HCT116 (cell line): Measurements from ENCODE around the gene HSF2BP. TPM values are rescaled to one million over a fixed set of nuclear protein-coding genes. Genes with fewer than 3 reads are reported as not detected.

ENCODE experiments used
- ATAC-seq: fragments of 200-7000 bp; cut with Tn5 transposase; 2 replicates; pipeline ENCODE4 v1.9.1; 2020; ENCODE audit warnings: mild to moderate bottlenecking, moderate library complexity
- BruUV-seq: library from RNA; stranded (reverse); fragments of 400-500 nt; replicated peaks from 2 replicates; lab custom pipeline; 2021; lab: Mats Ljungman, UMichigan
- CTCF ChIA-PET: fragments of 300-600 bp; sonication (Branson Sonifier 250); formaldehyde crosslinking; loops from one replicate; lab custom pipeline; 2021; ENCODE audit warnings: antibody characterized with exemption; lab: Charles Lee
- POLR2A ChIA-PET: fragments of 300-600, 350-600 bp; sonication (Branson Sonifier 250); formaldehyde crosslinking; loops from one replicate; lab custom pipeline; 2021; ENCODE audit warnings: antibody characterized with exemption; lab: Charles Lee
- RAD21 ChIA-PET, 2 experiments: fragments of 300-600 bp; sonication (Branson Sonifier 250); formaldehyde crosslinking; loops; one replicate each; lab custom pipeline; 2023; ENCODE audit warnings: low total read pairs in 2 of 2; ENCODE audit not compliant: uncharacterized antibody in 2 of 2, unreplicated experiment in 2 of 2, low non-redundant PET in 1 of 2; lab: Charles Lee
- DNase-seq: peaks from one replicate; pipeline ENCODE4 v3.0.0-alpha.2; 2010; ENCODE audit warnings: low read depth, low spot score
- H2AFZ ChIP-seq: fragments of 200-600 bp; shearing (Covaris generic), sonication (generic); 2 replicates; pipeline ENCODE4 v1.6.1; 2017; ENCODE audit warnings: low read depth, mixed run types, mixed read lengths, antibody characterized with exemption, low read length; ENCODE audit not compliant: poor library complexity, severe bottlenecking
- H3K27ac ChIP-seq: 2 replicates; pipeline ENCODE4 v1.5.1; 2012; ENCODE audit warnings: low read depth, low read length
- H3K27me3 ChIP-seq: fragments of 200-600 bp; sonication (generic); 2 replicates; pipeline ENCODE4 v1.6.1; 2016; ENCODE audit warnings: mixed run types, low read length, mixed read lengths; ENCODE audit not compliant: insufficient read depth
- H3K36me3 ChIP-seq, 2 experiments: fragments of 200-500 bp in 1 of 2; fragments of 200-600 bp in 1 of 2; sonication (Bioruptor generic) in 1 of 2; sonication (generic) in 1 of 2; 2 replicates each; pipeline versions ENCODE4 v1.5.1 to v1.6.1; 2014 to 2016; ENCODE audit warnings: low read length in 2 of 2, inconsistent platforms in 1 of 2, mixed read lengths in 1 of 2, mixed run types in 1 of 2; ENCODE audit not compliant: insufficient read depth in 2 of 2, control insufficient read depth in 1 of 2
- H3K4me1 ChIP-seq, 2 experiments: fragments of 200-600 bp in 1 of 2; sonication (generic) in 1 of 2; 2 replicates each; pipeline versions ENCODE4 v1.5.1 to v1.6.1; 2012 to 2017; ENCODE audit warnings: low read length in 2 of 2, inconsistent platforms in 1 of 2, mild to moderate bottlenecking in 1 of 2, mixed read lengths in 1 of 2, mixed run types in 1 of 2, moderate library complexity in 1 of 2; ENCODE audit not compliant: insufficient read depth in 2 of 2, control insufficient read depth in 1 of 2
- H3K4me2 ChIP-seq: fragments of 200-600 bp; sonication (generic); 2 replicates; pipeline ENCODE4 v1.6.1; 2017; ENCODE audit warnings: mixed run types, low read length, mixed read lengths
- H3K4me3 ChIP-seq, 2 experiments: fragments of 200-600 bp in 1 of 2; sonication (generic) in 1 of 2; replicated peaks in 1 of 2; 2 replicates each; pipeline ENCODE4 v1.5.1; 2011 to 2016; ENCODE audit warnings: low read length in 2 of 2, control low read depth in 1 of 2, low read depth in 1 of 2, mild to moderate bottlenecking in 1 of 2, mixed read lengths in 1 of 2, mixed run types in 1 of 2
- H3K79me2 ChIP-seq: fragments of 200-600 bp; sonication (generic); 2 replicates; pipeline ENCODE4 v1.6.1; 2017; ENCODE audit warnings: mild to moderate bottlenecking, mixed run types, low read length, moderate library complexity, mixed read lengths; ENCODE audit not compliant: insufficient read depth
- H3K9ac ChIP-seq: fragments of 200-600 bp; sonication (generic); 2 replicates; pipeline ENCODE4 v1.6.1; 2016; ENCODE audit warnings: low read length, mixed read lengths
- H3K9me2 ChIP-seq: fragments of 200-600 bp; sonication (generic), shearing (Covaris generic); 2 replicates; pipeline ENCODE4 v1.6.1; 2017; ENCODE audit warnings: mixed run types, mild to moderate bottlenecking, moderate library complexity; ENCODE audit not compliant: insufficient read depth
- H3K9me3 ChIP-seq, 2 experiments: fragments of 200-500 bp in 1 of 2; fragments of 200-600 bp in 1 of 2; sonication (Bioruptor generic) in 1 of 2; sonication (generic) in 1 of 2; 2 replicates each; pipeline ENCODE4 v1.6.1; 2014 to 2017; ENCODE audit warnings: low read length in 2 of 2, mixed read lengths in 2 of 2, inconsistent platforms in 1 of 2, low read depth in 1 of 2, mild to moderate bottlenecking in 1 of 2, mixed run types in 1 of 2, moderate library complexity in 1 of 2; ENCODE audit not compliant: control insufficient read depth in 1 of 2, insufficient read depth in 1 of 2
- H4K20me1 ChIP-seq: fragments of 200-600 bp; sonication (generic), shearing (Covaris generic); 2 replicates; pipeline ENCODE4 v1.6.1; 2017; ENCODE audit warnings: mixed run types, mild to moderate bottlenecking, moderate library complexity; ENCODE audit not compliant: insufficient read depth
- JUND ChIP-seq: IDR thresholded peaks from 2 replicates; pipeline ENCODE4 v1.6.1; 2012
- POLR2A ChIP-seq: IDR thresholded peaks from 2 replicates; pipeline ENCODE4 v1.7.0; 2011; ENCODE audit warnings: borderline replicate concordance; ENCODE audit not compliant: insufficient read depth, insufficient read length; ENCODE audit errors: extremely low read depth
- POLR2AphosphoS5 ChIP-seq: IDR thresholded peaks from 2 replicates; pipeline ENCODE4 v1.6.1; 2011; ENCODE audit warnings: mild to moderate bottlenecking, low read depth, low read length, moderate library complexity
- RAD21 ChIP-seq: IDR thresholded peaks from 2 replicates; pipeline ENCODE4 v1.6.1; 2012; ENCODE audit warnings: low read depth, mild to moderate bottlenecking
- ZFX ChIP-seq: fragments of 450-650 bp; IDR thresholded peaks from 2 replicates; pipeline ENCODE4 v1.6.1; 2017
- intact Hi-C: fragments of 100-400 bp; cut with micrococcal nuclease; formaldehyde crosslinking; loops from 2 replicates; pipeline ENCODE4 v1.10.0; 2022
- total RNA-seq: library from RNA; stranded (reverse); gene quantifications from one replicate; pipeline ENCODE4 v1.2.1, GENCODE V29; 2021; ENCODE audit not compliant: unreplicated experiment
- TF ChIP-seq, protein P1 (sequence below): IDR thresholded peaks from 2 replicates; pipeline ENCODE4 v1.6.1; 2012; ENCODE audit warnings: low read depth
- TF ChIP-seq, protein P2 (sequence below), 3 experiments: fragments of 200-600 bp in 1 of 3; sonication (generic) in 1 of 3; IDR thresholded peaks in 2 of 3; conservative IDR thresholded peaks in 1 of 3; 2 replicates each; pipeline ENCODE4 v1.5.1; 2012 to 2017; ENCODE audit warnings: low read depth in 2 of 3, low read length in 2 of 3, antibody characterized with exemption in 1 of 3, borderline replicate concordance in 1 of 3, control low read depth in 1 of 3, mild to moderate bottlenecking in 1 of 3, mixed read lengths in 1 of 3, mixed run types in 1 of 3, moderate library complexity in 1 of 3; ENCODE audit not compliant: insufficient read depth in 1 of 3

Gene HSF2BP
- total RNA-seq, 1 experiment from 2014 or later, result 0.59 TPM

DNA sequence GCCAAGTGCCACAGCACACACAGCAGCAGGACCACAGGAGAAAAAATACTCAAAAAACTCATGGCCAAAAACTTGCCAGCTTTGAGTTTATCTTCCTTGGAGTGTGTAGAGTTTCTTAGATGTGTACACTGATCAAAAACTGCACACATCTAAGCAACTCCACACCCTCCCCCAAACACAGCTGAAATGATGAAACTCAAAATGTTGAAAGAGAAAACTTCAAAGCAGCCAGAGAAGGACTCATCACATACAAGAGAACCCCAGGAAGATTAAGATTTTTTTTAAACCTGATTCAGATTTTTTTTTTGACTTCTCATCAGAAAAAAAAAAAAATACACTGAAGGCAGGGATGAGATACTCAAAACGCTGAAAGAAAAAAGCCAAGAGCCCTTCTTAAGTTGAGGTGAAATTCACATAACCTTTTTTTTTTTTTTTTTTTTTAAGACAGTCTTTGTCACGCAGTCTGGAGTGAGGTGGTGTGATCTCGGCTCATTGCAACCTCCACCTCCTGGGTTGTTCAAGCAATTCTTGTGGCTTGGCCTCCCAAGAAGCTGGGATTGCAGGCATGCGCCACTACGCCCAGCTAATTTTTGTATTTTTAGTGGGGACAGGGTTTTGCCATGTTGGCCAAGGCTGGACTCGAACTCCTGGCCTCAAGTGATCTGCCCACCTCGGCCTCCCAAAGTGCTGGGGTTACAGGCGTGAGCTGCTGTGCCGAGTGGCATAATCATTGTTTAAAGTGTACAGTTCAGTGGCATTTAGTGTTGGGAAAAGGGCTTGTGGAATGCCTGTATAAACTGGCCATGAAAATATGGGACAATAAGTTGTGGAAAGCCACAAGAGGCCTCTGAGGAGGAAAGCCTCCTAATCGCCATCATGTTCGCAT lies 38.7 kb upstream of the HSF2BP start:
- H3K9me2 ChIP-seq, result no peaks in the 10 kb centered on the region
- ChIA-PET RAD21 (no interaction called here), POLR2A (no interaction called here), CTCF (no interaction called here)
- intact Hi-C loops, result no loop called here
- H3K4me2 ChIP-seq, result no peak overlapping the region
- H3K9ac ChIP-seq, result no peak overlapping the region
- H4K20me1 ChIP-seq, result no peaks in the 10 kb centered on the region
- ATAC-seq (no peak), DNase-seq (no peak)
- H3K36me3 ChIP-seq, result peaks cover 20 to 25% of the 10 kb centered on the region in 2 experiments; a peak in 3 of 4 replicates
- BruUV-seq, result no TSS peak
- no peak overlapping the region for H2AFZ ChIP-seq
- TF ChIP-seq, protein P1, sequence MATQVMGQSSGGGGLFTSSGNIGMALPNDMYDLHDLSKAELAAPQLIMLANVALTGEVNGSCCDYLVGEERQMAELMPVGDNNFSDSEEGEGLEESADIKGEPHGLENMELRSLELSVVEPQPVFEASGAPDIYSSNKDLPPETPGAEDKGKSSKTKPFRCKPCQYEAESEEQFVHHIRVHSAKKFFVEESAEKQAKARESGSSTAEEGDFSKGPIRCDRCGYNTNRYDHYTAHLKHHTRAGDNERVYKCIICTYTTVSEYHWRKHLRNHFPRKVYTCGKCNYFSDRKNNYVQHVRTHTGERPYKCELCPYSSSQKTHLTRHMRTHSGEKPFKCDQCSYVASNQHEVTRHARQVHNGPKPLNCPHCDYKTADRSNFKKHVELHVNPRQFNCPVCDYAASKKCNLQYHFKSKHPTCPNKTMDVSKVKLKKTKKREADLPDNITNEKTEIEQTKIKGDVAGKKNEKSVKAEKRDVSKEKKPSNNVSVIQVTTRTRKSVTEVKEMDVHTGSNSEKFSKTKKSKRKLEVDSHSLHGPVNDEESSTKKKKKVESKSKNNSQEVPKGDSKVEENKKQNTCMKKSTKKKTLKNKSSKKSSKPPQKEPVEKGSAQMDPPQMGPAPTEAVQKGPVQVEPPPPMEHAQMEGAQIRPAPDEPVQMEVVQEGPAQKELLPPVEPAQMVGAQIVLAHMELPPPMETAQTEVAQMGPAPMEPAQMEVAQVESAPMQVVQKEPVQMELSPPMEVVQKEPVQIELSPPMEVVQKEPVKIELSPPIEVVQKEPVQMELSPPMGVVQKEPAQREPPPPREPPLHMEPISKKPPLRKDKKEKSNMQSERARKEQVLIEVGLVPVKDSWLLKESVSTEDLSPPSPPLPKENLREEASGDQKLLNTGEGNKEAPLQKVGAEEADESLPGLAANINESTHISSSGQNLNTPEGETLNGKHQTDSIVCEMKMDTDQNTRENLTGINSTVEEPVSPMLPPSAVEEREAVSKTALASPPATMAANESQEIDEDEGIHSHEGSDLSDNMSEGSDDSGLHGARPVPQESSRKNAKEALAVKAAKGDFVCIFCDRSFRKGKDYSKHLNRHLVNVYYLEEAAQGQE, result no peak
- no peak for TF ChIP-seq JUND
- TF ChIP-seq, protein P2, sequence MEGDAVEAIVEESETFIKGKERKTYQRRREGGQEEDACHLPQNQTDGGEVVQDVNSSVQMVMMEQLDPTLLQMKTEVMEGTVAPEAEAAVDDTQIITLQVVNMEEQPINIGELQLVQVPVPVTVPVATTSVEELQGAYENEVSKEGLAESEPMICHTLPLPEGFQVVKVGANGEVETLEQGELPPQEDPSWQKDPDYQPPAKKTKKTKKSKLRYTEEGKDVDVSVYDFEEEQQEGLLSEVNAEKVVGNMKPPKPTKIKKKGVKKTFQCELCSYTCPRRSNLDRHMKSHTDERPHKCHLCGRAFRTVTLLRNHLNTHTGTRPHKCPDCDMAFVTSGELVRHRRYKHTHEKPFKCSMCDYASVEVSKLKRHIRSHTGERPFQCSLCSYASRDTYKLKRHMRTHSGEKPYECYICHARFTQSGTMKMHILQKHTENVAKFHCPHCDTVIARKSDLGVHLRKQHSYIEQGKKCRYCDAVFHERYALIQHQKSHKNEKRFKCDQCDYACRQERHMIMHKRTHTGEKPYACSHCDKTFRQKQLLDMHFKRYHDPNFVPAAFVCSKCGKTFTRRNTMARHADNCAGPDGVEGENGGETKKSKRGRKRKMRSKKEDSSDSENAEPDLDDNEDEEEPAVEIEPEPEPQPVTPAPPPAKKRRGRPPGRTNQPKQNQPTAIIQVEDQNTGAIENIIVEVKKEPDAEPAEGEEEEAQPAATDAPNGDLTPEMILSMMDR (IDR thresholded peaks at IDR 0.05 in 2 of 3, conservative IDR thresholded peaks at IDR 0.05 in 1 of 3; ENCODE audit: borderline replicate concordance in 1 of 3, insufficient read depth in 1 of 3, low read depth in 2 of 3, low read length in 2 of 3), result no peak
- no peak for TF ChIP-seq RAD21
- TF ChIP-seq ZFX, result no peak
- TF ChIP-seq POLR2A, result no peak
- no peak for TF ChIP-seq POLR2AphosphoS5
- no peaks in the 10 kb centered on the region for H3K9me3 ChIP-seq
- H3K27me3 ChIP-seq, result no peaks in the 10 kb centered on the region
- peaks cover 9 to 15% of the 10 kb centered on the region in 2 experiments for H3K4me1 ChIP-seq
- H3K27ac ChIP-seq, result no peak overlapping the region
- no peaks in the 10 kb centered on the region for H3K79me2 ChIP-seq
- H3K4me3 ChIP-seq, result no peak overlapping the region
